PC-3 (cell line): Measurements from ENCODE around the gene SERPINB12. TPM values are rescaled to one million over a fixed set of nuclear protein-coding genes. Genes with fewer than 3 reads are reported as not detected.

Experiments
- ATAC-seq: fragments of 200-7000 bp; cut with Tn5 transposase; 2 replicates; pipeline ENCODE4 v1.9.1; 2020; ENCODE audit warnings: mild to moderate bottlenecking, moderate library complexity
- BruUV-seq: library from RNA; stranded (reverse); fragments of 400-500 nt; replicated peaks from 2 replicates; lab custom pipeline; 2021; lab: Mats Ljungman, UMichigan
- CTCF ChIA-PET: fragments of 300-600 bp; sonication (Branson Sonifier 250); formaldehyde crosslinking; loops from one replicate; lab custom pipeline; 2022; ENCODE audit warnings: antibody characterized with exemption; lab: Charles Lee
- POLR2A ChIA-PET: fragments of 300-600 bp; sonication (Branson Sonifier 250); formaldehyde crosslinking; loops from one replicate; lab custom pipeline; 2022; ENCODE audit warnings: antibody characterized with exemption; ENCODE audit not compliant: unreplicated experiment; lab: Charles Lee
- DNase-seq: peaks from one replicate; pipeline ENCODE4 v3.0.0-alpha.2; 2015
- H2AFZ ChIP-seq: fragments of 300-600 bp; sonication (generic); 2 replicates; pipeline ENCODE4 v1.6.0; 2016; ENCODE audit warnings: antibody characterized with exemption, low read length
- H3F3A ChIP-seq: fragments of 300-600 bp; sonication (generic); one replicate; pipeline ENCODE4 v1.6.0; 2017; ENCODE audit warnings: antibody characterized with exemption, low read length, control low read depth, mild to moderate bottlenecking; ENCODE audit not compliant: unreplicated experiment
- H3K27ac ChIP-seq: fragments of 300-600 bp; sonication (generic); 2 replicates; pipeline ENCODE4 v1.5.1; 2016; ENCODE audit warnings: mild to moderate bottlenecking, low read length
- H3K27me3 ChIP-seq: fragments of 300-600 bp; sonication (generic); 2 replicates; pipeline ENCODE4 v1.6.1; 2016; ENCODE audit warnings: low read length, mixed read lengths
- H3K36me3 ChIP-seq: fragments of 300-600 bp; sonication (generic); 2 replicates; pipeline ENCODE4 v1.6.1; 2016; ENCODE audit warnings: low read depth, mixed run types, low read length, mixed read lengths
- H3K4me1 ChIP-seq: fragments of 300-600 bp; sonication (generic); 2 replicates; pipeline ENCODE4 v1.5.1; 2016; ENCODE audit warnings: low read length; ENCODE audit not compliant: insufficient read depth
- H3K4me2 ChIP-seq: fragments of 300-600 bp; sonication (generic); 2 replicates; pipeline ENCODE4 v1.6.0; 2016; ENCODE audit warnings: low read length
- H3K4me3 ChIP-seq: fragments of 300-600 bp; sonication (generic); 2 replicates; pipeline ENCODE4 v1.5.1; 2016; ENCODE audit warnings: mild to moderate bottlenecking, low read length, mixed read lengths
- H3K79me2 ChIP-seq: fragments of 300-600 bp; sonication (generic); 2 replicates; pipeline ENCODE4 v1.6.1; 2017; ENCODE audit warnings: low read length, mixed read lengths
- H3K9ac ChIP-seq: fragments of 300-600 bp; sonication (generic); 2 replicates; pipeline ENCODE4 v1.6.0; 2016; ENCODE audit warnings: mild to moderate bottlenecking, low read length
- H3K9me2 ChIP-seq: fragments of 300-600 bp; sonication (generic); replicated peaks from 2 replicates; pipeline ENCODE4 v1.6.1; 2016; ENCODE audit warnings: mixed run types, low read length, mixed read lengths
- H3K9me3 ChIP-seq: fragments of 300-600 bp; sonication (generic); 2 replicates; pipeline ENCODE4 v1.6.1; 2016; ENCODE audit warnings: low read length, mixed read lengths
- H4K20me1 ChIP-seq: fragments of 300-600 bp; sonication (generic); 2 replicates; pipeline ENCODE4 v1.6.1; 2016; ENCODE audit warnings: low read length, mixed read lengths
- EZH2 ChIP-seq: fragments of 300-600 bp; sonication (generic); IDR thresholded peaks from one replicate; pipeline ENCODE4 v1.6.1; 2017; ENCODE audit warnings: antibody characterized with exemption, mild to moderate bottlenecking, low read length; ENCODE audit not compliant: unreplicated experiment
- EZH2phosphoT487 ChIP-seq: fragments of 300-600 bp; sonication (generic); IDR thresholded peaks from 2 replicates; pipeline ENCODE4 v1.6.1; 2018; ENCODE audit warnings: mild to moderate bottlenecking, antibody characterized with exemption, low read length, borderline replicate concordance
- intact Hi-C: fragments of 100-400 bp; cut with micrococcal nuclease; formaldehyde crosslinking; loops from 2 replicates; pipeline ENCODE4 v1.9.0; 2023
- total RNA-seq: library from RNA; depleted of rRNA; stranded (reverse); fragments of >200 nt; gene quantifications from 2 replicates; pipeline ENCODE4 v1.2.3, GENCODE V29; 2014
- TF ChIP-seq, protein P1 (sequence below): fragments of 300-600 bp; sonication (generic); conservative IDR thresholded peaks from 2 replicates; pipeline ENCODE4 v1.5.1; 2017; ENCODE audit warnings: antibody characterized with exemption, low read depth, mild to moderate bottlenecking, low read length

SERPINB12 gene
- total RNA-seq, 1 experiment from 2014 or later = not detected

DNA sequence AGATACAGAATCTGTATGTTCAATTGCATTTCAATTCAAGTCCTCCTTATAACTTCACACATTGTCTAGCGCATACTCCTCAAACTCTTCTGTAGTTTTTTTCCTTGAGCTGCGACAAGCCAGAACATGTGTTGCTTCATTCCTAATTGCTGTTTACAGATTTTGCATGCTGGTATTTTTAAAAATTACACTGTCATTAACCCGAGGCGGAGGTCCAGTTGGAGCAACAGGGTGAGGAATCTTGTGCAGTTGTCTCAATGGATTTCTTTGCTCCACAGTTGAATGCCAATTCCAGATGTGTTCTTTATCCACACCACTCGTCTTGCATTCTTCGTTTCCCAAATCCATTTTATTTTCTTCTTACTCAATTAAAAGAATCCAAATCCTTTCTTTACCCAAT is 28.6 kb downstream of the SERPINB12 start:
- no peaks in the 10 kb centered on the region for H3F3A ChIP-seq
- intact Hi-C loops = no loop called here
- no peaks in the 10 kb centered on the region for H3K4me1 ChIP-seq
- H3K27ac ChIP-seq = no peak overlapping the region
- H3K4me3 ChIP-seq = no peak overlapping the region
- BruUV-seq = no TSS peak
- POLR2A ChIA-PET = no interaction called here
- H3K79me2 ChIP-seq = no peaks in the 10 kb centered on the region
- DNase-seq (no peak), ATAC-seq (no peak)
- H3K36me3 ChIP-seq = no peaks in the 10 kb centered on the region
- TF ChIP-seq EZH2 (no peak), EZH2phosphoT487 (no peak)
- TF ChIP-seq, protein P1, sequence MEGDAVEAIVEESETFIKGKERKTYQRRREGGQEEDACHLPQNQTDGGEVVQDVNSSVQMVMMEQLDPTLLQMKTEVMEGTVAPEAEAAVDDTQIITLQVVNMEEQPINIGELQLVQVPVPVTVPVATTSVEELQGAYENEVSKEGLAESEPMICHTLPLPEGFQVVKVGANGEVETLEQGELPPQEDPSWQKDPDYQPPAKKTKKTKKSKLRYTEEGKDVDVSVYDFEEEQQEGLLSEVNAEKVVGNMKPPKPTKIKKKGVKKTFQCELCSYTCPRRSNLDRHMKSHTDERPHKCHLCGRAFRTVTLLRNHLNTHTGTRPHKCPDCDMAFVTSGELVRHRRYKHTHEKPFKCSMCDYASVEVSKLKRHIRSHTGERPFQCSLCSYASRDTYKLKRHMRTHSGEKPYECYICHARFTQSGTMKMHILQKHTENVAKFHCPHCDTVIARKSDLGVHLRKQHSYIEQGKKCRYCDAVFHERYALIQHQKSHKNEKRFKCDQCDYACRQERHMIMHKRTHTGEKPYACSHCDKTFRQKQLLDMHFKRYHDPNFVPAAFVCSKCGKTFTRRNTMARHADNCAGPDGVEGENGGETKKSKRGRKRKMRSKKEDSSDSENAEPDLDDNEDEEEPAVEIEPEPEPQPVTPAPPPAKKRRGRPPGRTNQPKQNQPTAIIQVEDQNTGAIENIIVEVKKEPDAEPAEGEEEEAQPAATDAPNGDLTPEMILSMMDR = no peak
- H3K9ac ChIP-seq = no peak overlapping the region
- no peaks in the 10 kb centered on the region for H4K20me1 ChIP-seq
- H2AFZ ChIP-seq = no peak overlapping the region
- no peaks in the 10 kb centered on the region for H3K9me2 ChIP-seq
- H3K27me3 ChIP-seq = no peaks in the 10 kb centered on the region
- H3K9me3 ChIP-seq = no peaks in the 10 kb centered on the region
- no peak overlapping the region for H3K4me2 ChIP-seq
- CTCF ChIA-PET = no interaction called here

GRCh38 chr18:63575681-63576080 is 33.5 kb downstream of the SERPINB12 start:
- BruUV-seq = no TSS peak

More at GRCh38 chr18:63575681-63576080, 33.5 kb downstream of the SERPINB12 start:
- ATAC-seq = no peak
- Histone ChIP-seq H2AFZ (no peak overlapping the region), H3F3A (no peaks in the 10 kb centered on the region), H4K20me1 (no peaks in the 10 kb centered on the region), H3K4me2 (no peak overlapping the region), H3K27me3 (no peaks in the 10 kb centered on the region), H3K4me1 (no peaks in the 10 kb centered on the region), H3K9me2 (no peaks in the 10 kb centered on the region), H3K27ac (no peak overlapping the region), H3K9me3 (no peaks in the 10 kb centered on the region), H3K4me3 (no peak overlapping the region), H3K36me3 (no peaks in the 10 kb centered on the region), H3K79me2 (no peaks in the 10 kb centered on the region), H3K9ac (no peak overlapping the region)
- no peak for TF ChIP-seq EZH2
- TF ChIP-seq, protein P1 = no peak
- no peak for TF ChIP-seq EZH2phosphoT487
- intact Hi-C loops = loop anchor here (5.0 kb wide), 1 partner anchor 107 kb away; no protein-coding TSS in a partner anchor
- ChIA-PET POLR2A (interaction anchor here (0.6 kb wide), 1 partner anchor 202 kb away, joined by 3 read pairs; no protein-coding TSS in a partner anchor), CTCF (no interaction called here)
- no peak for DNase-seq
